Osteoblast (primary cell): ENCODE data around the gene FILIP1L. TPM values are rescaled to one million over a fixed set of nuclear protein-coding genes. Genes with fewer than 3 reads are reported as not detected.

Experiments used
- DNase-seq: peaks from one replicate; pipeline ENCODE4 v3.0.0; 2011; ENCODE audit warnings: low spot score, mixed read lengths; ENCODE audit not compliant: insufficient read length; ENCODE audit errors: missing footprints
- H2AFZ ChIP-seq: 2 replicates; pipeline ENCODE4 v1.6.0; 2011; ENCODE audit warnings: mild to moderate bottlenecking, low read length
- H3K27ac ChIP-seq: 2 replicates; pipeline ENCODE4 v1.5.1; 2011; ENCODE audit warnings: mild to moderate bottlenecking, low read depth, low read length, moderate library complexity
- H3K27me3 ChIP-seq: 2 replicates; pipeline ENCODE4 v1.6.0; 2012; ENCODE audit warnings: mild to moderate bottlenecking, control low read depth, inconsistent platforms, low read length, moderate library complexity; ENCODE audit not compliant: insufficient read depth
- H3K36me3 ChIP-seq: 2 replicates; pipeline ENCODE4 v1.5.1; 2011; ENCODE audit warnings: mild to moderate bottlenecking, low read length, control low read depth, moderate library complexity; ENCODE audit not compliant: insufficient read depth
- H3K4me1 ChIP-seq: 2 replicates; pipeline ENCODE4 v1.5.1; 2011; ENCODE audit warnings: mild to moderate bottlenecking, low read length, control low read depth, moderate library complexity; ENCODE audit not compliant: insufficient read depth
- H3K4me2 ChIP-seq: 2 replicates; pipeline ENCODE4 v1.6.0; 2011; ENCODE audit warnings: mild to moderate bottlenecking, low read length; ENCODE audit not compliant: insufficient read depth
- H3K4me3 ChIP-seq: fragments of 200-600 bp; sonication (generic); 3 replicates; pipeline ENCODE4 v1.5.1; 2012; ENCODE audit warnings: mild to moderate bottlenecking, low read length, inconsistent platforms; ENCODE audit not compliant: insufficient read depth
- H3K79me2 ChIP-seq: 2 replicates; pipeline ENCODE4 v1.6.0; 2012; ENCODE audit warnings: mild to moderate bottlenecking, low read length, control low read depth, inconsistent platforms; ENCODE audit not compliant: insufficient read depth
- H3K9me3 ChIP-seq: 2 replicates; pipeline ENCODE4 v1.5.1; 2011; ENCODE audit warnings: low read depth, low read length, control low read depth
- H4K20me1 ChIP-seq: 2 replicates; pipeline ENCODE4 v1.6.0; 2012; ENCODE audit warnings: mild to moderate bottlenecking, low read length, control low read depth; ENCODE audit not compliant: insufficient read depth
- CTCF ChIP-seq: IDR thresholded peaks from 2 replicates; pipeline ENCODE4 v1.5.1; 2011; ENCODE audit warnings: mild to moderate bottlenecking, low read depth, low read length, moderate library complexity; ENCODE audit errors: extremely low read depth
- total RNA-seq: library from RNA; depleted of rRNA; stranded (reverse); fragments of >200 nt; gene quantifications from 2 replicates; pipeline ENCODE4 v1.2.3, GENCODE V29; 2012

FILIP1L gene
- total RNA-seq, 1 donor, result 5.8 TPM

GRCh38 chr3:100063929-100064461 is 50.3 kb downstream of the FILIP1L start:
- peak; percentile 65 for DNase-seq

GRCh38 chr3:100062665-100063064 is 51.6 kb downstream of the FILIP1L start:
- no peaks in the 10 kb centered on the region for H3K27me3 ChIP-seq
- no peak for DNase-seq
- no peak overlapping the region for H2AFZ ChIP-seq
- H3K36me3 ChIP-seq, result no peaks in the 10 kb centered on the region
- no peaks in the 10 kb centered on the region for H3K79me2 ChIP-seq
- TF ChIP-seq CTCF, result no peak
- no peak overlapping the region for H3K4me2 ChIP-seq
- H3K27ac ChIP-seq, result no peak overlapping the region
- H4K20me1 ChIP-seq, result no peaks in the 10 kb centered on the region
- no peak overlapping the region for H3K4me3 ChIP-seq
- H3K9me3 ChIP-seq, result no peaks in the 10 kb centered on the region
- peaks cover 18% of the 10 kb centered on the region for H3K4me1 ChIP-seq

More at GRCh38 chr3:100063929-100064461, 50.3 kb downstream of the FILIP1L start:
- Histone ChIP-seq H3K36me3 (no peaks in the 10 kb centered on the region), H2AFZ (peak overlapping the region; percentile 43), H3K4me2 (peak overlapping the region; percentile 47), H3K9me3 (no peaks in the 10 kb centered on the region), H3K79me2 (no peaks in the 10 kb centered on the region), H3K27ac (peak overlapping the region; percentile 19), H3K27me3 (no peaks in the 10 kb centered on the region), H3K4me3 (peak overlapping the region; percentile 5), H3K4me1 (peaks cover 10% of the 10 kb centered on the region), H4K20me1 (no peaks in the 10 kb centered on the region)
- TF ChIP-seq CTCF, result no peak

- Histone ChIP-seq H3K27me3 (no peaks in the 10 kb centered on the region), H3K4me1 (peaks cover 19% of the 10 kb centered on the region), H3K4me2 (no peak overlapping the region), H3K9me3 (no peaks in the 10 kb centered on the region), H3K79me2 (no peaks in the 10 kb centered on the region), H3K27ac (no peak overlapping the region), H4K20me1 (no peaks in the 10 kb centered on the region), H3K4me3 (no peak overlapping the region), H2AFZ (no peak overlapping the region), H3K36me3 (no peaks in the 10 kb centered on the region)
- TF ChIP-seq CTCF, result no peak
- DNase-seq, result no peak
Observed at GRCh38 chr3:100060685-100061484, 53.4 kb downstream of the FILIP1L start.

- H3K4me1 ChIP-seq, result peaks cover 18% of the 10 kb centered on the region
- DNase-seq, result peak; percentile 45
- H3K79me2 ChIP-seq, result no peaks in the 10 kb centered on the region
- H4K20me1 ChIP-seq, result no peaks in the 10 kb centered on the region
- H3K36me3 ChIP-seq, result no peaks in the 10 kb centered on the region
- no peaks in the 10 kb centered on the region for H3K27me3 ChIP-seq
- H3K9me3 ChIP-seq, result no peaks in the 10 kb centered on the region
- no peak overlapping the region for H3K4me2 ChIP-seq
- H3K4me3 ChIP-seq, result no peak overlapping the region
- H3K27ac ChIP-seq, result peak overlapping the region; percentile 23
- no peak overlapping the region for H2AFZ ChIP-seq
- no peak for TF ChIP-seq CTCF
Observed at GRCh38 chr3:100059472-100059871, 54.8 kb downstream of the FILIP1L start.
